ENCODE results near the gene LCN10. TPM values are rescaled to one million over a fixed set of nuclear protein-coding genes. Genes with fewer than 3 reads are reported as not detected.
A peak's percentile ranks its signal among the peaks of the same experiment; 100 is the strongest.
"Not testable (repeated sequence)": the region's sequence is repeated elsewhere in the genome, so short reads cannot be mapped to it uniquely, and the experiment has no call there.

LCN10 gene
- total RNA-seq, 2 donors from 2014 or later = 0.90 TPM; not detected in 1

- no peaks in the 10 kb centered on the region for H3K9me3 ChIP-seq (ENCODE audit: control insufficient read depth, low read length, poor library complexity, severe bottlenecking)
- DNase-seq (no peak), ATAC-seq (peak; percentile 50)
- Mint-ChIP-seq H3K4me3 (peak within 1 kb of the TSS; percentile 83), H3K27ac (no peak within 1 kb of the TSS), H3K4me1 (peaks cover 4% of the 10 kb centered on the region), H3K27me3 (peaks cover 44% of the 10 kb centered on the region), H3K36me3 (ENCODE audit: low read depth) (peaks cover 2% of the 10 kb centered on the region)
These were observed 30.7 kb downstream of the LCN10 start, which contains the start of gene DIPK1B for GRCh38 chr9:136711751-136712689. Gene DIPK1B (plus strand): TSS chr9:136712572. CDS start chr9:136712666, 94 bp downstream.

DNA sequence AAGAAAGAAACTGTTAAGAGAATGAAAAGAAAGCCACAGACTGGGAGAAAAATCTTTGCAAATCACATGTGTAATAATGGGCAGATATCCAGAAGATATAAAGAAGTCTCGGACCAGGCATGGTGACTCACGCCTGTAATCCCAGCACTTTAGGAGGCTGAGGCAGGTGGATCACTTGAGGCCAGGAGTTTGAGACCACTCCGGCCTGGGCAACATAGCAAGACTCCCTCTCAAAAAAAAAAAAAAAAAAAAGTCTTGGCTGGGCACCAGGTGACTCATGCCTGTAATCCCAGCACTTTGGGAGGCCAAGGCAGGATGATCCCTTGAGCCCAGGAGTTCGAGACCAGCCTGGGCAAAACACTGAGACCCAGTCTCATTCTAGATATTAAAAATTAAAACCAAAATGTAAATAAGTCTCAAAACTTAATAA lies 31.5 kb downstream of the LCN10 start:
- H3K4me1 Mint-ChIP-seq; ATAC-seq; DNase-seq; H3K9me3 ChIP-seq (ENCODE audit: control insufficient read depth, low read length, poor library complexity, severe bottlenecking); H3K36me3 Mint-ChIP-seq (ENCODE audit: low read depth); H3K27ac Mint-ChIP-seq: not testable (repeated sequence)
- H3K27me3 Mint-ChIP-seq = peaks cover 44% of the 10 kb centered on the region
- peak overlapping the region; percentile 83 for H3K4me3 Mint-ChIP-seq

DNA sequence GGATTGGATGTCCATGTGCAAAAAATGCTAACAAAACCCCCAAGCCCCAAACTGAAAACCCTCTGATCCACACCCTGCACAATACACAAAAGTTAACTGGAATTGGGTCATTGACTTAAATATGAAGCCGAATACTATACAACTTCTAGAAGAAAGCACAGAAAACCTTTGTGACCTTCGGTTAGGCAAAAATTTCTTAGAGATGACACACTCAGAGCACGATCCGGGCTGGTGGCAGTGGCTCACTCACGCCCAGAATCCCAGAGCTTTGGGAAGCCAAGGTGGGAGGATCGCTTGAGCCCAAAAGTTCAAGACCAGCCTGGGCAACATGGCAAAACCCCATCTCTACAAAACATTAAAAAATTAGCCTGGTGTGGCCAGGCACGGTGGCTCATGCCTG lies 32.2 kb downstream of the LCN10 start:
- DNase-seq (no peak), ATAC-seq (no peak)
- Mint-ChIP-seq H3K4me3 (no peak overlapping the region), H3K36me3 (ENCODE audit: low read depth) (peaks cover 2% of the 10 kb centered on the region), H3K4me1 (peaks cover 4% of the 10 kb centered on the region), H3K27ac (no peak overlapping the region), H3K27me3 (peaks cover 45% of the 10 kb centered on the region)
- H3K9me3 ChIP-seq (ENCODE audit: control insufficient read depth, low read length, poor library complexity, severe bottlenecking) = no peaks in the 10 kb centered on the region

GRCh38 chr9:136709454-136710109 lies 33.2 kb downstream of the LCN10 start:
- Mint-ChIP-seq H3K36me3 (ENCODE audit: low read depth) (peaks cover 2% of the 10 kb centered on the region), H3K27me3 (peaks cover 48% of the 10 kb centered on the region), H3K4me3 (no peak overlapping the region), H3K4me1 (peaks cover 4% of the 10 kb centered on the region), H3K27ac (no peak overlapping the region)
- no peaks in the 10 kb centered on the region for H3K9me3 ChIP-seq (ENCODE audit: control insufficient read depth, low read length, poor library complexity, severe bottlenecking)
- ATAC-seq (no peak), DNase-seq (no peak)

GRCh38 chr9:136707849-136708517 lies 34.8 kb downstream of the LCN10 start:
- DNase-seq (no peak), ATAC-seq (no peak)
- H3K9me3 ChIP-seq (ENCODE audit: control insufficient read depth, low read length, poor library complexity, severe bottlenecking) = no peaks in the 10 kb centered on the region
- H3K4me3 Mint-ChIP-seq = no peak overlapping the region
- H3K27me3 Mint-ChIP-seq = peaks cover 34% of the 10 kb centered on the region
- peaks cover 4% of the 10 kb centered on the region for H3K4me1 Mint-ChIP-seq
- no peak overlapping the region for H3K27ac Mint-ChIP-seq
- H3K36me3 Mint-ChIP-seq (ENCODE audit: low read depth) = no peaks in the 10 kb centered on the region

GRCh38 chr9:136707011-136707410 lies 35.7 kb downstream of the LCN10 start:
- Mint-ChIP-seq H3K36me3 (ENCODE audit: low read depth) (no peaks in the 10 kb centered on the region), H3K4me3 (no peak overlapping the region), H3K27me3 (peaks cover 34% of the 10 kb centered on the region), H3K4me1 (peaks cover 4% of the 10 kb centered on the region), H3K27ac (no peak overlapping the region)
- H3K9me3 ChIP-seq (ENCODE audit: control insufficient read depth, low read length, poor library complexity, severe bottlenecking) = no peaks in the 10 kb centered on the region
- ATAC-seq (no peak), DNase-seq (no peak)

GRCh38 chr9:136705564-136705963 lies 37.2 kb downstream of the LCN10 start:
- no peak overlapping the region for H3K4me3 Mint-ChIP-seq
- H3K4me1 Mint-ChIP-seq = peaks cover 8% of the 10 kb centered on the region
- ATAC-seq (no peak), DNase-seq (no peak)
- peaks cover 32% of the 10 kb centered on the region for H3K27me3 Mint-ChIP-seq
- no peaks in the 10 kb centered on the region for H3K36me3 Mint-ChIP-seq (ENCODE audit: low read depth)
- no peaks in the 10 kb centered on the region for H3K9me3 ChIP-seq (ENCODE audit: control insufficient read depth, low read length, poor library complexity, severe bottlenecking)
- H3K27ac Mint-ChIP-seq = peak overlapping the region; percentile 56

DNA sequence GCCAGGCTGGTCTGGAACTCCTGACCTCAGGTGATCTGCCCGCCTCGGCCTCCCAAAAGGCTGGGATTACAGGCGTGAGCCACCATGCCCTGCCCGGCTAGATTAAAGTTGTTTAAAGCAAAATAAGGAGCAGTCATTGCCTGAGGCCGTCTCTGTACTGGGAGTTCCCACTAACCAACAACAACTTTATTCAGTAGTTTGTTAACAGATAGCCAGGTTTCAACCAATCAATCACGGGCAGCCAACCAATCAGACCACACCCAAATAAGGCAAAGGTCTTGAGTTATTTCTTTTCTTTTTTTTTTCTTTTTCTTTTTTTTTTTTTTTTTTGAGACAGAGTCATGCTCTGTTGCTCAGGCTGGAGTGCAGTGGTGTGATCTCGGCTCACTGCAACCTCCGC lies 38.0 kb downstream of the LCN10 start:
- not testable (repeated sequence) for H3K36me3 Mint-ChIP-seq (ENCODE audit: low read depth); H3K27ac Mint-ChIP-seq; H3K9me3 ChIP-seq (ENCODE audit: control insufficient read depth, low read length, poor library complexity, severe bottlenecking); DNase-seq; H3K4me3 Mint-ChIP-seq; ATAC-seq; H3K4me1 Mint-ChIP-seq
- H3K27me3 Mint-ChIP-seq = peaks cover 28% of the 10 kb centered on the region

DNA sequence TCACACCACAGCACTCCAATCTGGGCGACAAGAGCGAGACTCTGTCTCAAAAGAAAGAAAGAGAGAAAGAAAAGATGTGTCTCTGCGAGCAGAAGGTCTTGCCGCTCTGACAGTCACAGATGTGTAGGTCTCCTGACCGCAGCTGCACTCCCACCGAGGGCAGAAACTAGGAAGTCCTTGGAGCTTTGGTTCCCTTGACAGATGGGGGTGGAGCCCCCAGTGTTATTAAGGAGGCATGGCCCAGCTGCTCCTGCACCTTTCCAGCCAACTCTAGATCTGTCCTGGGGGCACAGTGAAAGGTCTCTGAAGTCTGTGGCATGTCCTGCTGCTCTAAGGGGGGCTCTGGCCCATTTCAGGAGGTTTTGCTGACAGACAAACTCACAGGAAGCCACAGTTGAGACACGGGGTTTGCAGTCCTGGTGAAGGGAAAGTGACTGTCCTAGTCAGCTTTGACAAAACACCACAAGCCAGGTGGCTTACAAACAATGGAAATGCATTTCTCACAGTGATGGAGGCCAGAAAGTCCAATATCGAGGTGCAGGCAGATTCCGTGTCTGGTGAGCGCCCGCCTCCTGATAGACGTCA lies 39.4 kb downstream of the LCN10 start:
- no peak for DNase-seq
- ATAC-seq = no peak
- Mint-ChIP-seq H3K4me1 (peaks cover 8% of the 10 kb centered on the region), H3K27ac (no peak overlapping the region), H3K4me3 (no peak overlapping the region), H3K27me3 (peaks cover 23% of the 10 kb centered on the region), H3K36me3 (ENCODE audit: low read depth) (no peaks in the 10 kb centered on the region)
- no peaks in the 10 kb centered on the region for H3K9me3 ChIP-seq (ENCODE audit: control insufficient read depth, low read length, poor library complexity, severe bottlenecking)

DNA sequence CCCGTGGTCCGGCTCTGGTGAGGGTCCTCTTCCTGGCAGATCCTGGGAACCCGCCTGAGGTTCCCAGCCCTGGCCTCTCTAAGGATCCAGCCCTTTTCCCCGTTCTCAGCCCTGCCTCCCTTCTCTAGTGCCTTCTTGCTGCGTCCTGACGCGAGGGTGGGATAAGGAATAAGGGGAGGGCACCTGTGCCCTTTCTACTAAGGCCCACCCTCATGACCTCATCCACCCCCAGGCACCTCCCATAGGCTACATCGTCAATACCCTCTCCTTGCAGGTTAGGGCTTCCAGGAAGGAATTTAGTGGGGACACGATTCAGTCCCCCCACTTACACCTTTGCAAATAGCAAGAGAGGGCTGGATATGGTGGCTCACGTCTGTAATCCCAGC lies 41.1 kb downstream of the LCN10 start:
- Mint-ChIP-seq H3K27me3 (peaks cover 30% of the 10 kb centered on the region), H3K27ac (peak overlapping the region; percentile 84), H3K4me1 (peaks cover 8% of the 10 kb centered on the region), H3K36me3 (ENCODE audit: low read depth) (no peaks in the 10 kb centered on the region), H3K4me3 (peak overlapping the region; percentile 85)
- ATAC-seq (no peak), DNase-seq (no peak)
- no peaks in the 10 kb centered on the region for H3K9me3 ChIP-seq (ENCODE audit: control insufficient read depth, low read length, poor library complexity, severe bottlenecking)

- no peaks in the 10 kb centered on the region for H3K9me3 ChIP-seq (ENCODE audit: control insufficient read depth, low read length, poor library complexity, severe bottlenecking)
- H3K36me3 Mint-ChIP-seq (ENCODE audit: low read depth) = no peaks in the 10 kb centered on the region
- H3K4me3 Mint-ChIP-seq = peak overlapping the region; percentile 85
- H3K27ac Mint-ChIP-seq = peak overlapping the region; percentile 84
- DNase-seq (peak in 1 of 3 donors; percentile 41), ATAC-seq (peak; percentile 87)
- H3K27me3 Mint-ChIP-seq = peaks cover 30% of the 10 kb centered on the region
- H3K4me1 Mint-ChIP-seq = peaks cover 8% of the 10 kb centered on the region
These were observed 41.6 kb downstream of the LCN10 start for GRCh38 chr9:136700959-136701667.

DNA sequence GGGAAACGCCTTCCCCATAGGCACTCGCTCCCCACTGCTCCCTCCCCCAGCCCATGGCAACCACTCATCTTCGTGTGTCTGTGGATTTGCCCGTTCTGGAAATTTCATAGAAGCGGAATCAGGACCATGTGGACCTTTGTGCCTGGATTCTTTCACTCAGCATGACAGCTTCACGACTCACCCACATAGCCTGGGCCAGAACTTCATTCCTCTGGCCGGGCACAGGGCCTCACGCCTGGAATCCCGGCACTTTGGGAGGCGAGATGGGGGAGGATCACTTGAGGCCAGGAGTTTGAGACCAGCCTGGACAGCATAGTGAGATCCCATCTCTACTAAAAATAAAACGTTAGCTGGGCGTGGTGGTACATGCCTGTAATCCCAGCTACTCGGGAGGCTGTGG lies 42.4 kb downstream of the LCN10 start:
- ATAC-seq = no peak
- Mint-ChIP-seq H3K4me3 (no peak overlapping the region), H3K27me3 (peaks cover 24% of the 10 kb centered on the region)

More for the DNA sequence above, 42.4 kb downstream of the LCN10 start:
- H3K4me1 Mint-ChIP-seq = peaks cover 8% of the 10 kb centered on the region
- no peaks in the 10 kb centered on the region for H3K9me3 ChIP-seq (ENCODE audit: control insufficient read depth, low read length, poor library complexity, severe bottlenecking)
- no peak for DNase-seq
- no peaks in the 10 kb centered on the region for H3K36me3 Mint-ChIP-seq (ENCODE audit: low read depth)
- peak overlapping the region; percentile 84 for H3K27ac Mint-ChIP-seq

Data from T-helper 17 cell (primary cell).